Rectal smooth muscle tissue (tissue), 1 donor: ENCODE data around the gene XRCC3.
A peak's percentile ranks its signal among the peaks of the same experiment; 100 is the strongest.

ENCODE experiments used
- H3K27ac ChIP-seq: one replicate; pipeline ENCODE4 v1.7.0; 2013; ENCODE audit warnings: low read depth, low read length, inconsistent platforms
- H3K27me3 ChIP-seq: one replicate; pipeline ENCODE4 v1.7.0; 2013; ENCODE audit warnings: low read length; ENCODE audit not compliant: control insufficient read depth, insufficient read depth
- H3K36me3 ChIP-seq: one replicate; pipeline ENCODE4 v1.7.0; 2013; ENCODE audit warnings: low read length; ENCODE audit not compliant: control insufficient read depth, insufficient read depth
- H3K4me1 ChIP-seq: one replicate; pipeline ENCODE4 v1.7.0; 2013; ENCODE audit warnings: low read length; ENCODE audit not compliant: control insufficient read depth, insufficient read depth
- H3K4me3 ChIP-seq: one replicate; pipeline ENCODE4 v1.7.0; 2013; ENCODE audit warnings: low read length
- H3K9ac ChIP-seq: one replicate; pipeline ENCODE4 v1.7.0; 2013; ENCODE audit warnings: low read length

Gene XRCC3

GRCh38 chr14:103714063-103714724, 1.1 kb downstream of the XRCC3 start:
- Histone ChIP-seq H3K9ac (peak overlapping the region; percentile 4), H3K4me3 (peak overlapping the region; percentile 33), H3K27ac (no peak overlapping the region), H3K4me1 (peaks cover 11% of the 10 kb centered on the region), H3K36me3 (no peaks in the 10 kb centered on the region), H3K27me3 (no peaks in the 10 kb centered on the region)

- H3K9ac ChIP-seq: peak overlapping the region; percentile 4
- H3K27me3 ChIP-seq: no peaks in the 10 kb centered on the region
- peaks cover 11% of the 10 kb centered on the region for H3K4me1 ChIP-seq
- no peak overlapping the region for H3K27ac ChIP-seq
- H3K4me3 ChIP-seq: no peak overlapping the region
- H3K36me3 ChIP-seq: no peaks in the 10 kb centered on the region
These were observed 1.8 kb downstream of the XRCC3 start for GRCh38 chr14:103713304-103714062.

GRCh38 chr14:103712633-103713247, 2.5 kb downstream of the XRCC3 start:
- Histone ChIP-seq H3K4me1 (peaks cover 7% of the 10 kb centered on the region), H3K27me3 (no peaks in the 10 kb centered on the region), H3K4me3 (no peak overlapping the region), H3K36me3 (no peaks in the 10 kb centered on the region), H3K27ac (no peak overlapping the region), H3K9ac (no peak overlapping the region)

GRCh38 chr14:103711516-103712431, 3.5 kb downstream of the XRCC3 start:
- Histone ChIP-seq H3K27me3 (no peaks in the 10 kb centered on the region), H3K27ac (peak overlapping the region; percentile 26), H3K4me3 (no peak overlapping the region), H3K9ac (no peak overlapping the region), H3K4me1 (peaks cover 5% of the 10 kb centered on the region), H3K36me3 (no peaks in the 10 kb centered on the region)

- no peak overlapping the region for H3K4me3 ChIP-seq
- no peak overlapping the region for H3K27ac ChIP-seq
- peaks cover 5% of the 10 kb centered on the region for H3K4me1 ChIP-seq
These were observed 4.4 kb downstream of the XRCC3 start for GRCh38 chr14:103710771-103711377.

GRCh38 chr14:103709814-103710213, 5.4 kb downstream of the XRCC3 start:
- no peak overlapping the region for H3K27ac ChIP-seq
- no peak overlapping the region for H3K9ac ChIP-seq
- peaks cover 5% of the 10 kb centered on the region for H3K4me1 ChIP-seq
- no peaks in the 10 kb centered on the region for H3K27me3 ChIP-seq
- no peaks in the 10 kb centered on the region for H3K36me3 ChIP-seq
- no peak overlapping the region for H3K4me3 ChIP-seq

More at GRCh38 chr14:103710771-103711377, 4.4 kb downstream of the XRCC3 start:
- no peaks in the 10 kb centered on the region for H3K27me3 ChIP-seq
- no peak overlapping the region for H3K9ac ChIP-seq
- H3K36me3 ChIP-seq: no peaks in the 10 kb centered on the region

- no peak overlapping the region for H3K9ac ChIP-seq
- peaks cover 3% of the 10 kb centered on the region for H3K4me1 ChIP-seq
- H3K36me3 ChIP-seq: peaks cover 3% of the 10 kb centered on the region
- no peaks in the 10 kb centered on the region for H3K27me3 ChIP-seq
- no peak overlapping the region for H3K4me3 ChIP-seq
- no peak overlapping the region for H3K27ac ChIP-seq
These were observed 6.5 kb downstream of the XRCC3 start for GRCh38 chr14:103708750-103709187.

GRCh38 chr14:103707329-103708263, 7.7 kb downstream of the XRCC3 start:
- Histone ChIP-seq H3K27ac (no peak overlapping the region), H3K9ac (no peak overlapping the region), H3K36me3 (peaks cover 12% of the 10 kb centered on the region), H3K27me3 (no peaks in the 10 kb centered on the region), H3K4me3 (no peak overlapping the region), H3K4me1 (peaks cover 3% of the 10 kb centered on the region)

- H3K9ac ChIP-seq: no peak overlapping the region
- H3K36me3 ChIP-seq: peaks cover 18% of the 10 kb centered on the region
- no peak overlapping the region for H3K27ac ChIP-seq
- peaks cover 3% of the 10 kb centered on the region for H3K4me1 ChIP-seq
- no peaks in the 10 kb centered on the region for H3K27me3 ChIP-seq
- no peak overlapping the region for H3K4me3 ChIP-seq
These were observed 8.5 kb downstream of the XRCC3 start for GRCh38 chr14:103706551-103707328.

- H3K4me1 ChIP-seq: peaks cover 3% of the 10 kb centered on the region
- no peak overlapping the region for H3K9ac ChIP-seq
- H3K36me3 ChIP-seq: peaks cover 21% of the 10 kb centered on the region
- H3K27ac ChIP-seq: peak overlapping the region; percentile 16
- H3K4me3 ChIP-seq: no peak overlapping the region
- H3K27me3 ChIP-seq: no peaks in the 10 kb centered on the region
These were observed 9.6 kb downstream of the XRCC3 start for GRCh38 chr14:103705504-103706284.
